K562 (cell line): ENCODE results near the gene RGPD8. TPM values are rescaled to one million over a fixed set of nuclear protein-coding genes. Genes with fewer than 3 reads are reported as not detected.

Experiments used
- CBX5 ChIP-seq: IDR thresholded peaks from 2 replicates; pipeline ENCODE4 v1.6.1; 2014; ENCODE audit warnings: low read depth, borderline replicate concordance
- CCNT2 ChIP-seq: IDR thresholded peaks from 2 replicates; pipeline ENCODE4 v1.6.1; 2011; ENCODE audit warnings: borderline replicate concordance, low read depth, mild to moderate bottlenecking, moderate library complexity, mixed read lengths, low read length; ENCODE audit not compliant: insufficient read length; ENCODE audit errors: extremely low read depth
- CREBBP ChIP-seq: IDR thresholded peaks from one replicate; pipeline ENCODE4 v1.6.1; 2012; ENCODE audit warnings: low read depth, mild to moderate bottlenecking, control low read depth, inconsistent platforms, low read length
- ESRRB ChIP-seq: fragments of 250-450 bp; sonication (Bioruptor Pico); IDR thresholded peaks from 2 replicates; pipeline ENCODE4 v1.5.0; 2020; ENCODE audit warnings: mild to moderate bottlenecking, moderate library complexity, borderline replicate concordance
- MCM5 ChIP-seq: fragments of 450-650 bp; IDR thresholded peaks from 2 replicates; pipeline ENCODE4 v1.6.1; 2016; ENCODE audit warnings: low read depth
- MCM7 ChIP-seq, 2 experiments: fragments of 450-650 bp; IDR thresholded peaks; 2 replicates each; pipeline ENCODE4 v1.6.1; 2016 to 2018
- NKRF ChIP-seq: fragments of 450-650 bp; IDR thresholded peaks from 2 replicates; pipeline ENCODE4 v1.6.1; 2016; ENCODE audit warnings: borderline replicate concordance
- POLR2AphosphoS5 ChIP-seq: IDR thresholded peaks from 2 replicates; pipeline ENCODE4 v1.6.1; 2011; ENCODE audit warnings: mild to moderate bottlenecking, low read depth, low read length, moderate library complexity; ENCODE audit not compliant: control insufficient read depth, insufficient read depth
- SAP30 ChIP-seq: fragments of 200-600 bp; sonication (generic); IDR thresholded peaks from 2 replicates; pipeline ENCODE4 v1.6.1; 2012; ENCODE audit warnings: borderline replicate concordance, low read depth, mild to moderate bottlenecking, moderate library complexity, low read length, control low read depth, inconsistent platforms; ENCODE audit not compliant: insufficient read depth, poor library complexity, severe bottlenecking
- SPI1 ChIP-seq: IDR thresholded peaks from 2 replicates; pipeline ENCODE4 v1.6.1; 2011; ENCODE audit warnings: low read depth, low read length, control low read depth, borderline replicate concordance
- UBTF ChIP-seq, 2 experiments: IDR thresholded peaks; 2 replicates each; pipeline ENCODE4 v1.6.1; 2012; ENCODE audit warnings: improper control_type of control experiment in 2 of 2, low read depth in 2 of 2, low read length in 2 of 2, borderline replicate concordance in 1 of 2
- ZNF263 ChIP-seq: sonication (generic); formaldehyde crosslinking; IDR thresholded peaks from 2 replicates; pipeline ENCODE4 v1.8.0; 2022; ENCODE audit warnings: mild to moderate bottlenecking, missing genetic modification reagents, borderline replicate concordance
- polyA plus RNA-seq, 8 experiments: library from polyadenylated mRNA; depleted of rRNA in 4 of 8; stranded (reverse) in 5 of 8; unstranded in 3 of 8; fragments of >200 nt; fragmentation: Nextera tagmentation in 2 of 8; fragmentation: Illumina TruSeq in 1 of 8; extraction: Ambion mirVana in 2 of 8; extraction: Trizol in 1 of 8; gene quantifications; 2 replicates each; pipeline versions ENCODE4 v1.2.1 to v1.2.3, GENCODE V29; 2011 to 2014; ENCODE audit warnings: inconsistent platforms in 1 of 8, missing spikeins in 1 of 8
- total RNA-seq, 7 experiments: library from RNA; depleted of rRNA in 6 of 7; stranded (reverse); fragments of >200 nt in 6 of 7; fragmentation: Illumina TruSeq in 2 of 7; extraction: Trizol in 2 of 7; gene quantifications; 2 replicates each; pipeline versions ENCODE4 v1.2.1 to v1.2.3, GENCODE V29; 2011 to 2021; ENCODE audit warnings: low replicate concordance in 1 of 7
- TF ChIP-seq, protein P1 (sequence below): fragments of 450-650 bp; formaldehyde crosslinking; IDR thresholded peaks from 2 replicates; pipeline ENCODE4 v1.4.0; 2020; ENCODE audit warnings: mild to moderate bottlenecking
- TF ChIP-seq, protein P2 (sequence below): fragments of 450-650 bp; IDR thresholded peaks from 2 replicates; pipeline ENCODE4 v1.6.1; 2016; ENCODE audit warnings: antibody characterized with exemption

Gene RGPD8
- total and polyA plus RNA-seq, 9 of the 15 experiments (the other 6 are each of a cell fraction or from before 2014, with no cell fraction given), result 0.03 to 0.47 (median 0.12) TPM; not detected in 1

GRCh38 chr2:112481528-112482233 lies 48.2 kb upstream of the RGPD8 start, which contains the start of gene TTL (continued):
- TF ChIP-seq POLR2AphosphoS5, result peak; percentile 44; the same call in 1 of the 2 replicates
- peak; percentile 76 for TF ChIP-seq SPI1
- TF ChIP-seq, protein P1, sequence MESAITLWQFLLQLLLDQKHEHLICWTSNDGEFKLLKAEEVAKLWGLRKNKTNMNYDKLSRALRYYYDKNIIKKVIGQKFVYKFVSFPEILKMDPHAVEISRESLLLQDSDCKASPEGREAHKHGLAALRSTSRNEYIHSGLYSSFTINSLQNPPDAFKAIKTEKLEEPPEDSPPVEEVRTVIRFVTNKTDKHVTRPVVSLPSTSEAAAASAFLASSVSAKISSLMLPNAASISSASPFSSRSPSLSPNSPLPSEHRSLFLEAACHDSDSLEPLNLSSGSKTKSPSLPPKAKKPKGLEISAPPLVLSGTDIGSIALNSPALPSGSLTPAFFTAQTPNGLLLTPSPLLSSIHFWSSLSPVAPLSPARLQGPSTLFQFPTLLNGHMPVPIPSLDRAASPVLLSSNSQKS (CRISPR knock-in tag), result no peak
- TF ChIP-seq ZNF263 (CRISPR knock-in tag), result peak; percentile 75
- peak; percentile 65 for TF ChIP-seq SAP30
- TF ChIP-seq UBTF (IDR thresholded peaks at IDR 0.05; ENCODE audit: borderline replicate concordance in 1 of 2, low read depth in 2 of 2, low read length in 2 of 2), result 0 out of 4 replicates have a peak, but pooled peaks of 1 of the 2 experiments have one; percentile 65
- peak; percentile 59; the same call in 1 of the 2 replicates for TF ChIP-seq NKRF
- TF ChIP-seq CBX5, result no peak
- no peak for TF ChIP-seq ESRRB (CRISPR knock-in tag)
- no peak for TF ChIP-seq CREBBP
- TF ChIP-seq, protein P2, sequence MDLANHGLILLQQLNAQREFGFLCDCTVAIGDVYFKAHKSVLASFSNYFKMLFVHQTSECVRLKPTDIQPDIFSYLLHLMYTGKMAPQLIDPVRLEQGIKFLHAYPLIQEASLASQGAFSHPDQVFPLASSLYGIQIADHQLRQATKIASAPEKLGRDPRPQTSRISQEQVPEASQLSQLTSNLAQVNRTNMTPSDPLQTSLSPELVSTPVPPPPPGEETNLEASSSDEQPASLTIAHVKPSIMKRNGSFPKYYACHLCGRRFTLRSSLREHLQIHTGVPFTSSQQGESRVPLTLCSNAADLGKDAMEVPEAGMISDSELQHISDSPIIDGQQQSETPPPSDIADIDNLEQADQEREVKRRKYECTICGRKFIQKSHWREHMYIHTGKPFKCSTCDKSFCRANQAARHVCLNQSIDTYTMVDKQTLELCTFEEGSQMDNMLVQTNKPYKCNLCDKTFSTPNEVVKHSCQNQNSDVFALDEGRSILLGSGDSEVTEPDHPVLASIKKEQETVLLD, result no peak
- TF ChIP-seq CCNT2, result peak; percentile 82
- no peak for TF ChIP-seq MCM5
- TF ChIP-seq MCM7 (IDR thresholded peaks at IDR 0.05), result no peak
